DND-41 (cell line): ENCODE results near the gene UNC13D.

Source experiments
- CTCF ChIP-seq: IDR thresholded peaks from 2 replicates; pipeline ENCODE4 v1.5.1; 2012; ENCODE audit warnings: borderline replicate concordance, low read length, moderate library complexity, mild to moderate bottlenecking; ENCODE audit not compliant: poor library complexity, severe bottlenecking; ENCODE audit errors: extremely low read depth
- EZH2 ChIP-seq: IDR thresholded peaks from 3 replicates; pipeline ENCODE4 v1.6.1; 2012; ENCODE audit warnings: borderline replicate concordance, low read depth, mild to moderate bottlenecking, moderate library complexity, low read length, inconsistent platforms; ENCODE audit not compliant: severe bottlenecking

GRCh38 chr17:75822119-75822799 is 21.9 kb downstream of the UNC13D start:
- TF ChIP-seq CTCF (no peak), EZH2 (no peak)
